ENCODE measurements around the gene SLC45A2. TPM values are rescaled to one million over a fixed set of nuclear protein-coding genes. Genes with fewer than 3 reads are reported as not detected.
A peak's percentile ranks its signal among the peaks of the same experiment; 100 is the strongest.

The SLC45A2 gene
- total RNA-seq, 1 experiment from 2014 or later = not detected

DNA sequence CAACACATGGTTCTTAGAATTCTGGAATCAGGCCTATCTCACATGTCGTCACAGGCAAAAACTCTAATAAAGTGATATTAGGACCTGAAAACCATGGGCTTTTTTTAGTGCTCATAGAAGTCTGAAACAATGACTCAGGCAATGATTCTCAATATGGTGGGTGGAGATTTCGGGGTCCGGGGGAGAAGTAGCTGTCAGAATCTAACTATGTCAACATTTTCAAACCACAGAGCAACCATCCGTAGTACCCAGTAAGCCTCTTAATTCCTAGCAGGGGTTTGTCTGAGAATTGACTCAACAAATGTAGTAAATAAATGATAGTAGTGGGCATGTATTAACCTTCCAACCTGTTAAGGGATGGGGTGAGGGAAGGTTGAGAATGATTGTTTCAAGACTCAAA lies 20.7 kb upstream of the SLC45A2 start:
- no peak overlapping the region for H3K9ac ChIP-seq (ENCODE audit: low read length)

DNA sequence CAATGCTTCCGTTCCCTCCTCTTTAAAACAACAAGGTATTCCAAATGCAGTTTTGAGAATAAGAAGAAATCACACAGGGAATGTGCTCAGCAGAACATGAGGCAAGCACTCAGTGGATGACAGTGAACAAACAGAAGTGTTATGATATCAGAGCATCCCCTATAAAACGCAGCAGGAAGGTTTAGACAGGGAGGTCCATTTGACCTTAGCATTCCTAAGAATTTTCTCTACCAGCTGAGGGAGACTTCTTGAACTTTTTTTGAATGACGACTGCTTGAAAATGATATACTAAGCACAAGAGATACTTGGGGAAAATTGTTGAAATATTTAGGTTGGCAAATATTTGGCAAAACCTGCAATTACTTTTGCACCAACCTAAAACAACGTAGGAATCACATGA lies 19.4 kb upstream of the SLC45A2 start:
- H3K4me2 ChIP-seq (ENCODE audit: low read depth, low read length, poor library complexity, severe bottlenecking) = no peak overlapping the region
- no peak overlapping the region for H3K9ac ChIP-seq (ENCODE audit: low read length)
- no peaks in the 10 kb centered on the region for H3K27me3 ChIP-seq (ENCODE audit: low read length)
- no peak overlapping the region for H3K27ac ChIP-seq (ENCODE audit: low read length)
- no peaks in the 10 kb centered on the region for H3K9me3 ChIP-seq (ENCODE audit: low read length)
- peaks cover 17% of the 10 kb centered on the region for H3K79me2 ChIP-seq (ENCODE audit: low read length)
- H3K4me1 ChIP-seq (ENCODE audit: low read length) = peaks cover 19% of the 10 kb centered on the region
- no peaks in the 10 kb centered on the region for H4K20me1 ChIP-seq (ENCODE audit: insufficient read depth, low read depth, low read length)
- no peaks in the 10 kb centered on the region for H3K9me2 ChIP-seq (replicated peaks; ENCODE audit: insufficient read depth, low read length)
- no peak overlapping the region for H3K4me3 ChIP-seq (ENCODE audit: low read length)
- DNase-seq = no peak
- H2AFZ ChIP-seq (ENCODE audit: low read length) = no peak overlapping the region
- peaks cover 7% of the 10 kb centered on the region; the same call in 1 of the 2 replicates for H3K36me3 ChIP-seq (ENCODE audit: insufficient read depth, low read length)

More for the DNA sequence above, 20.7 kb upstream of the SLC45A2 start:
- H3K9me3 ChIP-seq (ENCODE audit: low read length) = no peaks in the 10 kb centered on the region
- no peak overlapping the region for H2AFZ ChIP-seq (ENCODE audit: low read length)
- peaks cover 7% of the 10 kb centered on the region; the same call in 1 of the 2 replicates for H3K36me3 ChIP-seq (ENCODE audit: insufficient read depth, low read length)
- no peaks in the 10 kb centered on the region for H3K27me3 ChIP-seq (ENCODE audit: low read length)
- peaks cover 31% of the 10 kb centered on the region for H3K4me1 ChIP-seq (ENCODE audit: low read length)
- H4K20me1 ChIP-seq (ENCODE audit: insufficient read depth, low read depth, low read length) = no peaks in the 10 kb centered on the region
- DNase-seq = no peak
- H3K4me2 ChIP-seq (ENCODE audit: low read depth, low read length, poor library complexity, severe bottlenecking) = no peak overlapping the region
- H3K27ac ChIP-seq (ENCODE audit: low read length) = no peak overlapping the region
- no peak overlapping the region for H3K4me3 ChIP-seq (ENCODE audit: low read length)
- no peaks in the 10 kb centered on the region for H3K9me2 ChIP-seq (replicated peaks; ENCODE audit: insufficient read depth, low read length)
- peaks cover 17% of the 10 kb centered on the region for H3K79me2 ChIP-seq (ENCODE audit: low read length)

DNA sequence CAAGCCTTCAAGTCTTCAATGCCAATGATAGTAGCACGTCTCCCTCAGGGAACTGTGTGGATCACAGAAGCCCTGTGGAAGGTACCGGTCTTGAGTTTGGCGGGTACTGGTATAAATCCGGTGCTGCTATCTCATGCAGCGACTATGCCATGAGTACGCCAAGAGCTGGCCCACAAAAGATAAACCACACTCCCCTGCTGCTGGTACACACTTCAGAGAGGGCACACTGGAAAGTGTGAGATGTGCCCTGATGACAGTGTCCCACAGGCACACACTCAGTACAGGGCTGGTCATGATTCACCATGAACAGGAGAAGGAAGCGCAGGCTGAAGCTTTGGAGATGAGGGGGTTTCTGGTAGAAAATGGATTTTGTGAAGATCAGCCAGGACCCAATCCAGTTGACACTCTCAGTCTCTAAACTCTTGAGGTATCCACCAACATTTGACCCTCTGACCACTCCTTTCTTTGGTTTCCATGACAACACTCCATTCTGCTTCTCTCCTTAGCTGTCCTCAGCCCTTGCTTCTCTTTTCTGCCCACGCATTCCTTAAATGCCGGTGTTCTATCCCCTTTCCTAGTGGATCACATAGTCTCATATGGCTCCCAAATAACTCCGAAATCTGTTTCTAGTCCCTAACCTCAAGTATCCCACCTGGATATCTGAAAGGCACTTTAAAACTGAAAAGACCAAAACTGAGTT lies 18.3 kb upstream of the SLC45A2 start:
- no peak overlapping the region for H3K4me2 ChIP-seq (ENCODE audit: low read depth, low read length, poor library complexity, severe bottlenecking)
- H3K9me2 ChIP-seq (replicated peaks; ENCODE audit: insufficient read depth, low read length) = no peaks in the 10 kb centered on the region
- no peak overlapping the region for H3K9ac ChIP-seq (ENCODE audit: low read length)
- H4K20me1 ChIP-seq (ENCODE audit: insufficient read depth, low read depth, low read length) = no peaks in the 10 kb centered on the region
- H3K27me3 ChIP-seq (ENCODE audit: low read length) = no peaks in the 10 kb centered on the region
- no peak overlapping the region for H2AFZ ChIP-seq (ENCODE audit: low read length)
- peaks cover 17% of the 10 kb centered on the region for H3K79me2 ChIP-seq (ENCODE audit: low read length)
- peaks cover 13% of the 10 kb centered on the region for H3K4me1 ChIP-seq (ENCODE audit: low read length)
- H3K27ac ChIP-seq (ENCODE audit: low read length) = no peak overlapping the region
- no peaks in the 10 kb centered on the region for H3K9me3 ChIP-seq (ENCODE audit: low read length)
- DNase-seq = no peak
- H3K4me3 ChIP-seq (ENCODE audit: low read length) = no peak overlapping the region
- peaks cover 7% of the 10 kb centered on the region; the same call in 1 of the 2 replicates for H3K36me3 ChIP-seq (ENCODE audit: insufficient read depth, low read length)

DNA sequence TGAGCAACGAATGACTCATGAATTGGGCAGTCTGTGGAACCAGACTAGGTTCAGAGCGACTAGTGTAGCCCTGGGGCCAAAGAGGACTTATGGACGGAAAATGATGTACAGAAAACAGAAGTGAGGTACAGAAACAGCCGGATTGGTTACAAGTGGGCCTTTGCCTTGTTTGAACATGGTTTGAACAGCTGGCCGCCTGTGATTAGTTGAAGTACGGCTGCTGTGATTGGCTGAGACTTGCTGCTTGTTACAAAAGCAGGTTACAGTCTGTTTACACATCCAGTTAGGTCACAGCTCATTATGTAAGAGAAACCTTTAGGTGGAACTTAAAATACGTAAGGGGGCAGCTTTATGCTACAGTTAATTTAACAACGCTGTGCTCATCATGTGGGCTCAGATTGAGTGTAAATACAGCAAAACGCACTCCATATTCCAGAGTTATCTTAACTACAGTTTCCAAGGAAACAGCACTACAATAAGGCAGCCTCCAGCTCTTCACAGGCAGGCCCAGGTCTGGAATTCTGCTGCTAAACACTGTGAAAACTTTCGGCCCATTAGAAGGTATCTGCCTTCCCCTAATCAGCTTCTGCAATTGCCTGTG lies 16.8 kb upstream of the SLC45A2 start:
- DNase-seq = no peak

DNA sequence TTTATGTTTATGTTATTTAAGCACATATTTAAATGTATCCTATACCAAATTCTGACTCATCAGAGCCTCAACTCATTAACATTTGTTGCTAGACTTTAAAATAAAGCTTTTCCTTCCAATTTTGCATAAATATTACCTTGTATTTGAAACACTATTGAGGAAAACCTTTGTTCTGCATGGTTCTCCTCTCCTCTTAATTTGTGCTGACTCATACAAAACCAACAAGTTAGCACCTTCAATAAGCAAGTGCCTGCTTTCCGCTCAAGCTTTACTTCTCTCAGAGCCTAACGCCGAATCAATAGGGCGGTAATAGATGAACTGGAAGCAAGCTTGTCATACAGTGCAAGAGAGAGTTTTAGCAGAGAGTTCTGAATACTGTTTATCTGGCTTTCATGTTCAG lies 15.5 kb upstream of the SLC45A2 start:
- no peaks in the 10 kb centered on the region for H3K9me2 ChIP-seq (replicated peaks; ENCODE audit: insufficient read depth, low read length)
- no peaks in the 10 kb centered on the region for H4K20me1 ChIP-seq (ENCODE audit: insufficient read depth, low read depth, low read length)
- H3K36me3 ChIP-seq (ENCODE audit: insufficient read depth, low read length) = peaks cover 7% of the 10 kb centered on the region; the same call in 1 of the 2 replicates
- no peak overlapping the region for H3K9ac ChIP-seq (ENCODE audit: low read length)
- no peak overlapping the region for H2AFZ ChIP-seq (ENCODE audit: low read length)
- no peaks in the 10 kb centered on the region for H3K9me3 ChIP-seq (ENCODE audit: low read length)
- H3K4me2 ChIP-seq (ENCODE audit: low read depth, low read length, poor library complexity, severe bottlenecking) = no peak overlapping the region
- no peak overlapping the region for H3K27ac ChIP-seq (ENCODE audit: low read length)
- no peaks in the 10 kb centered on the region for H3K79me2 ChIP-seq (ENCODE audit: low read length)
- no peak for DNase-seq
- H3K27me3 ChIP-seq (ENCODE audit: low read length) = no peaks in the 10 kb centered on the region
- no peak overlapping the region for H3K4me3 ChIP-seq (ENCODE audit: low read length)
- no peaks in the 10 kb centered on the region for H3K4me1 ChIP-seq (ENCODE audit: low read length)

More for the DNA sequence above, 16.8 kb upstream of the SLC45A2 start:
- Histone ChIP-seq H3K79me2 (ENCODE audit: low read length) (peaks cover 6% of the 10 kb centered on the region), H3K9me2 (replicated peaks; ENCODE audit: insufficient read depth, low read length) (no peaks in the 10 kb centered on the region), H3K4me1 (ENCODE audit: low read length) (peaks cover 4% of the 10 kb centered on the region; the same call in 1 of the 2 replicates), H3K9me3 (ENCODE audit: low read length) (no peaks in the 10 kb centered on the region), H3K27ac (ENCODE audit: low read length) (no peak overlapping the region), H2AFZ (ENCODE audit: low read length) (no peak overlapping the region), H4K20me1 (ENCODE audit: insufficient read depth, low read depth, low read length) (no peaks in the 10 kb centered on the region), H3K9ac (ENCODE audit: low read length) (no peak overlapping the region), H3K27me3 (ENCODE audit: low read length) (no peaks in the 10 kb centered on the region), H3K4me3 (ENCODE audit: low read length) (no peak overlapping the region), H3K4me2 (ENCODE audit: low read depth, low read length, poor library complexity, severe bottlenecking) (no peak overlapping the region), H3K36me3 (ENCODE audit: insufficient read depth, low read length) (peaks cover 7% of the 10 kb centered on the region; the same call in 1 of the 2 replicates)

DNA sequence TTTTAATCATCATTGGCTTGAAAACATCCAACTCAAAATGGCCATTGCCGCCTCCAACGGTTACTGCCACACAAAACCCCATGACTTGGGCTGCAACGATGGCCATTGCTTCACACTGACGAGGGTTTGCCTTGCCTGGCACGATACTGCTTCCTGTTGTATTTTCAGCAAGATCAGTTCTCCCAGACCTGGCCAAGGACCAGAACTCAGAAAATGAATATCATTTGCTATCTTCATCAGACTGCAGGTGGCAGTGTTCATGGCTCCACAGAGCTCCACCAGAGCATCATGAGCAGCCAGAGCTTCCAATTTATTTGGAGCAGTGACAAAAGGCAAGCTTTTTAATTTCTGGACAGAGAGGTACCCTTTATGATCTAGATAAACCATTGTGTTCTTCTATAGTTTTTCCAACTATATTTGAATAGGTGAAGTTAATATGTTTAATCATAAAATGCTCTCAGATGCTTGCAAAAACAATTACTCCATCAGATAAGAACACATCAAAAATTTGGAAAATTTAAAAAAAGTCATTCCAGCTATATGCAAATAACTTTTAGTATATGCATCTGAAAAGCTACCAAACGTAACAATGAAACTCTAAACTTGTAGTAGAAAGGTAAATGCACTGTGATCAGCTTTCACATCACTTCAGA lies 13.0 kb upstream of the SLC45A2 start:
- Histone ChIP-seq H4K20me1 (ENCODE audit: insufficient read depth, low read depth, low read length) (no peaks in the 10 kb centered on the region), H3K79me2 (ENCODE audit: low read length) (no peaks in the 10 kb centered on the region), H2AFZ (ENCODE audit: low read length) (no peak overlapping the region), H3K9ac (ENCODE audit: low read length) (no peak overlapping the region), H3K4me1 (ENCODE audit: low read length) (no peaks in the 10 kb centered on the region), H3K27ac (ENCODE audit: low read length) (no peak overlapping the region), H3K4me2 (ENCODE audit: low read depth, low read length, poor library complexity, severe bottlenecking) (no peak overlapping the region), H3K9me2 (replicated peaks; ENCODE audit: insufficient read depth, low read length) (no peaks in the 10 kb centered on the region), H3K9me3 (ENCODE audit: low read length) (no peaks in the 10 kb centered on the region), H3K4me3 (ENCODE audit: low read length) (no peak overlapping the region), H3K36me3 (ENCODE audit: insufficient read depth, low read length) (peaks cover 5% of the 10 kb centered on the region; the same call in 1 of the 2 replicates), H3K27me3 (ENCODE audit: low read length) (no peaks in the 10 kb centered on the region)
- peak; percentile 77 for DNase-seq

DNA sequence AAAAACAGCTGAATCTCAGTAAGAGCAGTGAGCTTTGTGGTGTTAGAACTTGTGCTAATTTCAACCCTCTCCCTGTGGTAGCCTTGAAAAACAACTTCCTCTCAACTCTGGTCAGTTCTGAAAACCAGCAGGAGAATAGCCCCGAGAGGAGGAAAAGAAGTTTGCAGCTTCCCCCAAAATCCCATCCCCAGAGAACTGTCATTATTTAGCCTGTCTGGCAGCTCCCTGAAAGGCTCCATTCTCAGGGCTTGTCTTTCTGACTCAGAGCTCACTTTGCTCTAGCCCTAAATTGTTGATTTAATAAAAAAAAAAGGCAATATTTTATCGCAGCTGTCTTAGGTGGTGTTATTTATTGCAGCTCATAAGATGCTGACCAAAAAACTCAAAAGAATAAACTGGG lies 11.4 kb upstream of the SLC45A2 start:
- H2AFZ ChIP-seq (ENCODE audit: low read length) = no peak overlapping the region
- no peaks in the 10 kb centered on the region for H3K9me3 ChIP-seq (ENCODE audit: low read length)
- peaks cover 5% of the 10 kb centered on the region; the same call in 1 of the 2 replicates for H3K36me3 ChIP-seq (ENCODE audit: insufficient read depth, low read length)
- no peak overlapping the region for H3K4me3 ChIP-seq (ENCODE audit: low read length)
- H3K4me1 ChIP-seq (ENCODE audit: low read length) = no peaks in the 10 kb centered on the region
- H4K20me1 ChIP-seq (ENCODE audit: insufficient read depth, low read depth, low read length) = no peaks in the 10 kb centered on the region
- H3K79me2 ChIP-seq (ENCODE audit: low read length) = no peaks in the 10 kb centered on the region
- no peak overlapping the region for H3K27ac ChIP-seq (ENCODE audit: low read length)
- H3K4me2 ChIP-seq (ENCODE audit: low read depth, low read length, poor library complexity, severe bottlenecking) = no peak overlapping the region
- no peak for DNase-seq
- H3K9ac ChIP-seq (ENCODE audit: low read length) = no peak overlapping the region
- H3K9me2 ChIP-seq (replicated peaks; ENCODE audit: insufficient read depth, low read length) = no peaks in the 10 kb centered on the region
- H3K27me3 ChIP-seq (ENCODE audit: low read length) = no peaks in the 10 kb centered on the region

DNA sequence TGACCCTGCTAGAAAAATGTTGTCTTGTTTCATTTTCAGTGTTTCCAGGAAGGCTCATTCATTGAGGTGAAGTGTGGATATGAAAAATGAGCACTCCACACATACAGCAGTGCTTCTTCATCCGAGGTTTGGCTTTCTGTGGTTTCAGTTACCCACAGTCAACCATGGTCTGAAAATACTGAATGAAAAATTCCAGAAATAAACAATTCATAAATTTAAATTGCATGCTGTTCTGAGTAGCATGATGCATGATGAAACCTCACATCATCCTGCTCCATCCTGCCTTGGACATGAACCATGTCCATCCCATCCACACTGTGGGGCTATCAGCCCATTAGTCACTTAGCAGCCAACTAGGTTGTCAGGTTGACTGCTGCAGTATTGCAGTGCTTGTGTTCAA lies 10.4 kb upstream of the SLC45A2 start:
- H3K9me3 ChIP-seq (ENCODE audit: low read length) = no peaks in the 10 kb centered on the region
- no peaks in the 10 kb centered on the region for H3K79me2 ChIP-seq (ENCODE audit: low read length)
- H3K9me2 ChIP-seq (replicated peaks; ENCODE audit: insufficient read depth, low read length) = no peaks in the 10 kb centered on the region
- no peak overlapping the region for H3K4me3 ChIP-seq (ENCODE audit: low read length)
- H2AFZ ChIP-seq (ENCODE audit: low read length) = no peak overlapping the region
- peaks cover 5% of the 10 kb centered on the region; the same call in 1 of the 2 replicates for H3K36me3 ChIP-seq (ENCODE audit: insufficient read depth, low read length)
- H3K4me1 ChIP-seq (ENCODE audit: low read length) = no peaks in the 10 kb centered on the region
- no peak overlapping the region for H3K9ac ChIP-seq (ENCODE audit: low read length)
- no peak overlapping the region for H3K4me2 ChIP-seq (ENCODE audit: low read depth, low read length, poor library complexity, severe bottlenecking)
- no peak for DNase-seq
- no peaks in the 10 kb centered on the region for H3K27me3 ChIP-seq (ENCODE audit: low read length)
- no peaks in the 10 kb centered on the region for H4K20me1 ChIP-seq (ENCODE audit: insufficient read depth, low read depth, low read length)
- H3K27ac ChIP-seq (ENCODE audit: low read length) = no peak overlapping the region

Measured in Karpas-422 (cell line).